Fibroblast of pulmonary artery (primary cell): ENCODE measurements around the gene PRODH2.

ENCODE experiments used
- DNase-seq: peaks from one replicate; pipeline ENCODE4 v3.0.0-alpha.2; 2010; ENCODE audit warnings: low read depth
- H3K4me3 ChIP-seq: replicated peaks from 2 replicates; pipeline ENCODE4 v1.5.1; 2011; ENCODE audit warnings: low read depth, mild to moderate bottlenecking, control low read depth, low read length, moderate library complexity
- CTCF ChIP-seq: IDR thresholded peaks from 2 replicates; pipeline ENCODE4 v1.5.1; 2011; ENCODE audit warnings: mild to moderate bottlenecking, control low read depth, low read length, inconsistent platforms; ENCODE audit errors: missing control alignments

Gene PRODH2

GRCh38 chr19:35751839-35752745 is 60.6 kb downstream of the PRODH2 start:
- no peak for TF ChIP-seq CTCF
- H3K4me3 ChIP-seq = no peak overlapping the region
- DNase-seq = no peak

- no peak for TF ChIP-seq CTCF
- no peak for DNase-seq
- no peak overlapping the region for H3K4me3 ChIP-seq
Observed at GRCh38 chr19:35750167-35750566, 62.5 kb downstream of the PRODH2 start.
